Astrocyte of the cerebellum (primary cell): ENCODE results near the gene CDX1.

ENCODE experiments used
- DNase-seq: peaks from one replicate; pipeline ENCODE4 v3.0.0-alpha.2; 2011; ENCODE audit warnings: low read depth
- H3K4me3 ChIP-seq: 2 replicates; pipeline ENCODE4 v1.5.1; 2011; ENCODE audit warnings: mild to moderate bottlenecking, low read depth, low read length, moderate library complexity
- in situ Hi-C: cut with HindIII; loops from 2 replicates; pipeline ENCODE4 v1.10.0; 2017; ENCODE audit warnings: low sequenced_read_pairs
- TF ChIP-seq, protein P1 (sequence below): IDR thresholded peaks from 2 replicates; pipeline ENCODE4 v1.5.1; 2012; ENCODE audit warnings: low read length, low read depth, moderate library complexity, mild to moderate bottlenecking; ENCODE audit errors: missing control alignments

Gene CDX1

DNA sequence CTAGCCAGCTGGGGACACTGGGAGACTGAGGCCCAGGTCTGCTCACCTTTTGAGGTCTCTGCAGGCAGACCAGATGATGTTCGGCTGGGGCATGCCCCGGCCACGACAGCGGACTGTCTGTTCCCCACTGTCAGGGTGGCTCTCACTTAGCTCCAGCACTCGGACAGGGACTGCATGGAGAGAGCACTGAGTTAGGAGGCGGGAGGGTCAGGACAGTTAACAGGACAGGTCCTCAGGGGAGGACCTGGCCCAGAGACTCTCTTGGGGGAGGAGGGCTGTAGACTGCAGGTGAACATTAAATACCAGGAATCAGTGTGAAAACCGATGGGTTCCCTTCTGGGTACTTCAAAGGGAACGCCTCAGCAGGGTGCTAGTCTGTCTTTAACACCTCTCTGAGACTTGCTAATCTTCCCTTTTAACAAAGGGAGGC, 36.1 kb upstream of the CDX1 start:
- DNase-seq, result no peak
- no peak overlapping the region for H3K4me3 ChIP-seq
- in situ Hi-C loops, result no loop called here
- TF ChIP-seq, protein P1, sequence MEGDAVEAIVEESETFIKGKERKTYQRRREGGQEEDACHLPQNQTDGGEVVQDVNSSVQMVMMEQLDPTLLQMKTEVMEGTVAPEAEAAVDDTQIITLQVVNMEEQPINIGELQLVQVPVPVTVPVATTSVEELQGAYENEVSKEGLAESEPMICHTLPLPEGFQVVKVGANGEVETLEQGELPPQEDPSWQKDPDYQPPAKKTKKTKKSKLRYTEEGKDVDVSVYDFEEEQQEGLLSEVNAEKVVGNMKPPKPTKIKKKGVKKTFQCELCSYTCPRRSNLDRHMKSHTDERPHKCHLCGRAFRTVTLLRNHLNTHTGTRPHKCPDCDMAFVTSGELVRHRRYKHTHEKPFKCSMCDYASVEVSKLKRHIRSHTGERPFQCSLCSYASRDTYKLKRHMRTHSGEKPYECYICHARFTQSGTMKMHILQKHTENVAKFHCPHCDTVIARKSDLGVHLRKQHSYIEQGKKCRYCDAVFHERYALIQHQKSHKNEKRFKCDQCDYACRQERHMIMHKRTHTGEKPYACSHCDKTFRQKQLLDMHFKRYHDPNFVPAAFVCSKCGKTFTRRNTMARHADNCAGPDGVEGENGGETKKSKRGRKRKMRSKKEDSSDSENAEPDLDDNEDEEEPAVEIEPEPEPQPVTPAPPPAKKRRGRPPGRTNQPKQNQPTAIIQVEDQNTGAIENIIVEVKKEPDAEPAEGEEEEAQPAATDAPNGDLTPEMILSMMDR, result no peak

- TF ChIP-seq, protein P1, result no peak
- no peak for DNase-seq
- H3K4me3 ChIP-seq, result no peak overlapping the region
- in situ Hi-C loops, result no loop called here
Measured at GRCh38 chr5:150131461-150131860, 35.1 kb upstream of the CDX1 start.

DNA sequence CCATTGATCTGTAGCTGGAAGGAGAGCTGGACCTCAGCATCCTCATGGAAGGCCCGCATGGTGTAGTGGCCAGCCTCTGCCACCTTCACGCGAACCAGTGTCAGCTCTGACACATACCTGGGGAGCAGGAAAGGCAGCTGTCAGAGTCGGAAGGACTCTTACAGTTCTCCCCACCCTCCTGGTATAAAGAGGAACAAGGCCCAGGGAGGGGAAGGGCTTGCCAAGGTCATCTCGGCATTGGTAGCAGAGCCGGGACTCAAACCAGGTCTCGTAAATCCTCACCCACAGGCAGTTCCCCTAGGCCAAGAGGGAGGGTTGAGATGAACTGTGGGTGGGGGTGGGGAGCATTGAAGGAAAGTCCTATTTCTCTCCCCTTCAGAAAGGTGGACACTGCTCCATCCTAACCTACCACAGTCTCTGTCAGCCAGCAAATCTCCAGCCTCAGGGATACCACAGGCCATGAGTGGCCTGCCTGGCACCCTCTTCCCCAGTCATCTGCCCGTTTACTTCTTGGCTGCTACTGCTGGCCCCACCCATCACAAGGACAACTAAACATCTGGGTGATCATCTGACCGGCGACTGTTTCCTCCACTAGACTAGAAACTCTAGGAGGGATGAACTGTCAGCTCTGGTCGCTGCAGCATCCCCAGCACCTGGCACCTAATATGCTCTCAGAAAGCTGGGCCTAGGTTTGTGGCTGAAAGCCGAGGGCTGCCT, 34.4 kb upstream of the CDX1 start:
- TF ChIP-seq, protein P1, result no peak
- in situ Hi-C loops, result no loop called here
- DNase-seq, result no peak
- no peak overlapping the region for H3K4me3 ChIP-seq

DNA sequence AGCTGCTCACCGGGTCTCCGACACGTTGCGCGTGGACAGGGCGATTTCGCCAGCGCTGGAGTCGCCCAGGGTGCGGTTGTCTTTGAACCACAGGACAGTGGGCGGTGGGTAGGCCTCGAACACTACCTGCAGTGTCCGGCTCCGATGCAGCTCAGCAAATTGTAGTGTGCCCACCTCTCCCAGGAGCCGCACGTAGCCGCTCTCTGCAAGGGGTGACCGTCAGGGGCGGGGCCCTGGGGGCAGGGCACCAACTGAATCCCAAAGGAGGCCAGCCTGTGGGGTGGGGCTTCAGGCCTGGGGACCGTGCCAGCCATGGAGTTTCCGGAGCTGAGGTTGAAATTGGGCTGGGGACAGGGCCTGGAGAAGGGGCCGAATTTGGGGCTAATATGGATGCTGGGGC, 33.8 kb upstream of the CDX1 start:
- in situ Hi-C loops, result no loop called here

GRCh38 chr5:150133581-150134197, 32.9 kb upstream of the CDX1 start:
- no peak for DNase-seq
- in situ Hi-C loops, result no loop called here
- no peak overlapping the region for H3K4me3 ChIP-seq
- TF ChIP-seq, protein P1, result no peak

More for the DNA sequence above, 33.8 kb upstream of the CDX1 start:
- TF ChIP-seq, protein P1, result no peak
- H3K4me3 ChIP-seq, result no peak overlapping the region
- no peak for DNase-seq

- no peak for DNase-seq
- H3K4me3 ChIP-seq, result no peak overlapping the region
- in situ Hi-C loops, result no loop called here
- TF ChIP-seq, protein P1, result no peak
Measured at GRCh38 chr5:150134198-150134588, 32.4 kb upstream of the CDX1 start.
